ENCODE measurements around the gene FAM222A.

FAM222A gene

GRCh38 chr12:109760930-109761921, 47.6 kb downstream of the FAM222A start:
- Histone ChIP-seq H3K27me3 (ENCODE audit: low read depth, low read length) (no peaks in the 10 kb centered on the region), H3K4me1 (ENCODE audit: control insufficient read depth in 1 of 2, insufficient read depth in 2 of 2, low read length in 2 of 2) (peaks cover 0 to 30% of the 10 kb centered on the region in 2 donors), H3K27ac (ENCODE audit: low read length) (no peak overlapping the region), H3K4me3 (ENCODE audit: low read depth in 1 of 2, low read length in 2 of 2) (no peak overlapping the region), H3K36me3 (ENCODE audit: control insufficient read depth in 1 of 2, insufficient read depth in 2 of 2, low read length in 2 of 2) (no peaks in the 10 kb centered on the region), H3K9me3 (ENCODE audit: control insufficient read depth in 1 of 2, low read length in 2 of 2) (peaks cover 0 to 9% of the 10 kb centered on the region in 2 donors)

- H3K4me3 ChIP-seq (ENCODE audit: low read depth in 1 of 2, low read length in 2 of 2) = no peak overlapping the region
- peaks cover 0 to 30% of the 10 kb centered on the region in 2 donors for H3K4me1 ChIP-seq (ENCODE audit: control insufficient read depth in 1 of 2, insufficient read depth in 2 of 2, low read length in 2 of 2)
- H3K36me3 ChIP-seq (ENCODE audit: control insufficient read depth in 1 of 2, insufficient read depth in 2 of 2, low read length in 2 of 2) = no peaks in the 10 kb centered on the region
- H3K27ac ChIP-seq (ENCODE audit: low read length) = no peak overlapping the region
- H3K27me3 ChIP-seq (ENCODE audit: low read depth, low read length) = no peaks in the 10 kb centered on the region
- peaks cover 0 to 5% of the 10 kb centered on the region in 2 donors for H3K9me3 ChIP-seq (ENCODE audit: control insufficient read depth in 1 of 2, low read length in 2 of 2)
Observed at GRCh38 chr12:109762071-109762672, 48.5 kb downstream of the FAM222A start.

GRCh38 chr12:109762673-109763191, 49.1 kb downstream of the FAM222A start:
- H3K27ac ChIP-seq (ENCODE audit: low read length) = no peak overlapping the region
- H3K9me3 ChIP-seq (ENCODE audit: control insufficient read depth in 1 of 2, low read length in 2 of 2) = peaks cover 0 to 5% of the 10 kb centered on the region in 2 donors
- H3K4me3 ChIP-seq (ENCODE audit: low read depth in 1 of 2, low read length in 2 of 2) = no peak overlapping the region
- no peaks in the 10 kb centered on the region for H3K36me3 ChIP-seq (ENCODE audit: control insufficient read depth in 1 of 2, insufficient read depth in 2 of 2, low read length in 2 of 2)
- H3K27me3 ChIP-seq (ENCODE audit: low read depth, low read length) = no peaks in the 10 kb centered on the region
- peaks cover 0 to 30% of the 10 kb centered on the region in 2 donors for H3K4me1 ChIP-seq (ENCODE audit: control insufficient read depth in 1 of 2, insufficient read depth in 2 of 2, low read length in 2 of 2)

- Histone ChIP-seq H3K4me1 (ENCODE audit: control insufficient read depth in 1 of 2, insufficient read depth in 2 of 2, low read length in 2 of 2) (peaks cover 0 to 30% of the 10 kb centered on the region in 2 donors), H3K4me3 (ENCODE audit: low read depth in 1 of 2, low read length in 2 of 2) (no peak overlapping the region), H3K9me3 (ENCODE audit: control insufficient read depth in 1 of 2, low read length in 2 of 2) (peaks cover 0 to 5% of the 10 kb centered on the region in 2 donors), H3K36me3 (ENCODE audit: control insufficient read depth in 1 of 2, insufficient read depth in 2 of 2, low read length in 2 of 2) (no peaks in the 10 kb centered on the region), H3K27ac (ENCODE audit: low read length) (no peak overlapping the region), H3K27me3 (ENCODE audit: low read depth, low read length) (no peaks in the 10 kb centered on the region)
Observed at GRCh38 chr12:109763201-109763841, 49.7 kb downstream of the FAM222A start.

- H3K36me3 ChIP-seq (ENCODE audit: control insufficient read depth in 1 of 2, insufficient read depth in 2 of 2, low read length in 2 of 2) = no peaks in the 10 kb centered on the region
- H3K27ac ChIP-seq (ENCODE audit: low read length) = no peak overlapping the region
- peaks cover 0 to 5% of the 10 kb centered on the region in 2 donors for H3K9me3 ChIP-seq (ENCODE audit: control insufficient read depth in 1 of 2, low read length in 2 of 2)
- peaks cover 0 to 23% of the 10 kb centered on the region in 2 donors for H3K4me1 ChIP-seq (ENCODE audit: control insufficient read depth in 1 of 2, insufficient read depth in 2 of 2, low read length in 2 of 2)
- no peaks in the 10 kb centered on the region for H3K27me3 ChIP-seq (ENCODE audit: low read depth, low read length)
- H3K4me3 ChIP-seq (ENCODE audit: low read depth in 1 of 2, low read length in 2 of 2) = no peak overlapping the region
Observed at GRCh38 chr12:109764123-109764522, 50.5 kb downstream of the FAM222A start.

- Histone ChIP-seq H3K4me1 (ENCODE audit: control insufficient read depth in 1 of 2, insufficient read depth in 2 of 2, low read length in 2 of 2) (peaks cover 0 to 15% of the 10 kb centered on the region in 2 donors), H3K36me3 (ENCODE audit: control insufficient read depth in 1 of 2, insufficient read depth in 2 of 2, low read length in 2 of 2) (no peaks in the 10 kb centered on the region), H3K27me3 (ENCODE audit: low read depth, low read length) (no peaks in the 10 kb centered on the region), H3K27ac (ENCODE audit: low read length) (no peak overlapping the region), H3K9me3 (ENCODE audit: control insufficient read depth in 1 of 2, low read length in 2 of 2) (peaks cover 0 to 5% of the 10 kb centered on the region in 2 donors), H3K4me3 (ENCODE audit: low read depth in 1 of 2, low read length in 2 of 2) (no peak overlapping the region)
Observed at GRCh38 chr12:109764776-109765445, 51.3 kb downstream of the FAM222A start.

GRCh38 chr12:109765446-109765810, 51.8 kb downstream of the FAM222A start:
- Histone ChIP-seq H3K27ac (ENCODE audit: low read length) (no peak overlapping the region), H3K27me3 (ENCODE audit: low read depth, low read length) (no peaks in the 10 kb centered on the region), H3K9me3 (ENCODE audit: control insufficient read depth in 1 of 2, low read length in 2 of 2) (peaks cover 0 to 5% of the 10 kb centered on the region in 2 donors), H3K4me3 (ENCODE audit: low read depth in 1 of 2, low read length in 2 of 2) (no peak overlapping the region), H3K4me1 (ENCODE audit: control insufficient read depth in 1 of 2, insufficient read depth in 2 of 2, low read length in 2 of 2) (peaks cover 0 to 10% of the 10 kb centered on the region in 2 donors), H3K36me3 (ENCODE audit: control insufficient read depth in 1 of 2, insufficient read depth in 2 of 2, low read length in 2 of 2) (no peaks in the 10 kb centered on the region)

- peaks cover 0 to under 1% of the 10 kb centered on the region in 2 donors for H3K4me1 ChIP-seq (ENCODE audit: control insufficient read depth in 1 of 2, insufficient read depth in 2 of 2, low read length in 2 of 2)
- H3K27me3 ChIP-seq (ENCODE audit: low read depth, low read length) = no peaks in the 10 kb centered on the region
- peaks cover 0 to 5% of the 10 kb centered on the region in 2 donors for H3K9me3 ChIP-seq (ENCODE audit: control insufficient read depth in 1 of 2, low read length in 2 of 2)
- H3K4me3 ChIP-seq (ENCODE audit: low read depth in 1 of 2, low read length in 2 of 2) = no peak overlapping the region
- no peaks in the 10 kb centered on the region for H3K36me3 ChIP-seq (ENCODE audit: control insufficient read depth in 1 of 2, insufficient read depth in 2 of 2, low read length in 2 of 2)
- no peak overlapping the region for H3K27ac ChIP-seq (ENCODE audit: low read length)
Observed at GRCh38 chr12:109766251-109766778, 52.7 kb downstream of the FAM222A start.

GRCh38 chr12:109767456-109767855, 53.8 kb downstream of the FAM222A start:
- no peak overlapping the region for H3K27ac ChIP-seq (ENCODE audit: low read length)
- H3K4me1 ChIP-seq (ENCODE audit: control insufficient read depth in 1 of 2, insufficient read depth in 2 of 2, low read length in 2 of 2) = no peaks in the 10 kb centered on the region
- H3K36me3 ChIP-seq (ENCODE audit: control insufficient read depth in 1 of 2, insufficient read depth in 2 of 2, low read length in 2 of 2) = no peaks in the 10 kb centered on the region
- no peaks in the 10 kb centered on the region for H3K27me3 ChIP-seq (ENCODE audit: low read depth, low read length)
- peaks cover 0 to 5% of the 10 kb centered on the region in 2 donors for H3K9me3 ChIP-seq (ENCODE audit: control insufficient read depth in 1 of 2, low read length in 2 of 2)
- H3K4me3 ChIP-seq (ENCODE audit: low read depth in 1 of 2, low read length in 2 of 2) = no peak overlapping the region

GRCh38 chr12:109767991-109768900, 54.6 kb downstream of the FAM222A start:
- peaks cover 0 to 4% of the 10 kb centered on the region in 2 donors for H3K9me3 ChIP-seq (ENCODE audit: control insufficient read depth in 1 of 2, low read length in 2 of 2)
- H3K27me3 ChIP-seq (ENCODE audit: low read depth, low read length) = no peaks in the 10 kb centered on the region
- H3K4me1 ChIP-seq (ENCODE audit: control insufficient read depth in 1 of 2, insufficient read depth in 2 of 2, low read length in 2 of 2) = peaks cover 0 to 6% of the 10 kb centered on the region in 2 donors
- no peak overlapping the region for H3K4me3 ChIP-seq (ENCODE audit: low read depth in 1 of 2, low read length in 2 of 2)
- H3K36me3 ChIP-seq (ENCODE audit: control insufficient read depth in 1 of 2, insufficient read depth in 2 of 2, low read length in 2 of 2) = no peaks in the 10 kb centered on the region
- no peak overlapping the region for H3K27ac ChIP-seq (ENCODE audit: low read length)

Data from muscle layer of duodenum (tissue), 2 donors.